Endodermal cell (in vitro differentiated cells): Measurements from ENCODE around the gene KCNAB2. TPM values are rescaled to one million over a fixed set of nuclear protein-coding genes. Genes with fewer than 3 reads are reported as not detected.

Experiments used
- DNase-seq: peaks from one replicate; pipeline ENCODE4 v3.0.0-alpha.2; 2017
- H3K27ac ChIP-seq: 2 replicates; pipeline ENCODE4 v1.5.1; 2013; ENCODE audit warnings: mild to moderate bottlenecking, low read depth, low read length, moderate library complexity
- H3K27me3 ChIP-seq: 2 replicates; pipeline ENCODE4 v1.6.1; 2013; ENCODE audit warnings: mild to moderate bottlenecking, low read length, moderate library complexity; ENCODE audit not compliant: insufficient read depth, control insufficient read depth, poor library complexity, severe bottlenecking
- H3K36me3 ChIP-seq: 2 replicates; pipeline ENCODE4 v1.7.0; 2013; ENCODE audit warnings: mild to moderate bottlenecking, low read length, moderate library complexity; ENCODE audit not compliant: control insufficient read depth, insufficient read depth
- H3K4me1 ChIP-seq: one replicate; pipeline ENCODE4 v1.7.0; 2013; ENCODE audit warnings: low read length; ENCODE audit not compliant: control insufficient read depth, insufficient read depth
- H3K4me3 ChIP-seq: 2 replicates; pipeline ENCODE4 v1.5.1; 2013; ENCODE audit warnings: mild to moderate bottlenecking, low read length, moderate library complexity
- H3K9ac ChIP-seq: 2 replicates; pipeline ENCODE4 v1.6.1; 2013; ENCODE audit warnings: mild to moderate bottlenecking, low read length, moderate library complexity; ENCODE audit not compliant: poor library complexity, severe bottlenecking; ENCODE audit errors: extremely low read depth
- H3K9me3 ChIP-seq: 2 replicates; pipeline ENCODE4 v1.6.1; 2013; ENCODE audit warnings: mild to moderate bottlenecking, low read length, moderate library complexity; ENCODE audit not compliant: control insufficient read depth
- H3K27ac Mint-ChIP-seq: 2 replicates; pipeline ENCODE4 v1.8.0; 2020; ENCODE audit warnings: mixed read lengths
- H3K27me3 Mint-ChIP-seq: 2 replicates; pipeline ENCODE4 v1.8.0; 2021; ENCODE audit warnings: mild to moderate bottlenecking, mixed read lengths; ENCODE audit not compliant: insufficient read depth
- H3K36me3 Mint-ChIP-seq: 2 replicates; pipeline ENCODE4 v1.8.0; 2020; ENCODE audit warnings: low read depth, mixed read lengths
- H3K4me1 Mint-ChIP-seq: 2 replicates; pipeline ENCODE4 v1.8.0; 2020; ENCODE audit warnings: mixed read lengths
- H3K4me3 Mint-ChIP-seq: 2 replicates; pipeline ENCODE4 v1.8.0; 2020; ENCODE audit warnings: mild to moderate bottlenecking, moderate library complexity, mixed read lengths
- H3K9me3 Mint-ChIP-seq: 2 replicates; pipeline ENCODE4 v1.8.0; 2020; ENCODE audit warnings: mild to moderate bottlenecking, mixed read lengths
- WGBS, 2 experiments: methylation state at CpG; one replicate each; pipeline versions ENCODE4 v1.1.5 to v1.1.7; 2013; ENCODE audit warnings: missing lambda C conversion rate in 2 of 2, mixed read lengths in 1 of 2; ENCODE audit not compliant: insufficient coverage in 1 of 2, insufficient read length in 1 of 2; 5-methylcytosine and 5-hydroxymethylcytosine counted together
- total RNA-seq, 2 donors: library from RNA; stranded (reverse); fragmentation: NEBNext Ultra II Directional in 1 of 2; extraction: Animal tissue kit (Norgen Biotek cat#: 25700) in 1 of 2; gene quantifications; 2 replicates in 1 of 2; 3 replicates in 1 of 2; pipeline ENCODE4 v1.2.1, GENCODE V29; 2021
- TF ChIP-seq, protein P1 (sequence below): fragments of 200-600 bp; sonication (generic); conservative IDR thresholded peaks from 2 replicates; pipeline ENCODE4 v1.5.0; 2021; ENCODE audit warnings: antibody characterized with exemption, mild to moderate bottlenecking

KCNAB2 gene
- total RNA-seq, 2 donors from 2014 or later = 14.9 to 22.9 TPM

DNA sequence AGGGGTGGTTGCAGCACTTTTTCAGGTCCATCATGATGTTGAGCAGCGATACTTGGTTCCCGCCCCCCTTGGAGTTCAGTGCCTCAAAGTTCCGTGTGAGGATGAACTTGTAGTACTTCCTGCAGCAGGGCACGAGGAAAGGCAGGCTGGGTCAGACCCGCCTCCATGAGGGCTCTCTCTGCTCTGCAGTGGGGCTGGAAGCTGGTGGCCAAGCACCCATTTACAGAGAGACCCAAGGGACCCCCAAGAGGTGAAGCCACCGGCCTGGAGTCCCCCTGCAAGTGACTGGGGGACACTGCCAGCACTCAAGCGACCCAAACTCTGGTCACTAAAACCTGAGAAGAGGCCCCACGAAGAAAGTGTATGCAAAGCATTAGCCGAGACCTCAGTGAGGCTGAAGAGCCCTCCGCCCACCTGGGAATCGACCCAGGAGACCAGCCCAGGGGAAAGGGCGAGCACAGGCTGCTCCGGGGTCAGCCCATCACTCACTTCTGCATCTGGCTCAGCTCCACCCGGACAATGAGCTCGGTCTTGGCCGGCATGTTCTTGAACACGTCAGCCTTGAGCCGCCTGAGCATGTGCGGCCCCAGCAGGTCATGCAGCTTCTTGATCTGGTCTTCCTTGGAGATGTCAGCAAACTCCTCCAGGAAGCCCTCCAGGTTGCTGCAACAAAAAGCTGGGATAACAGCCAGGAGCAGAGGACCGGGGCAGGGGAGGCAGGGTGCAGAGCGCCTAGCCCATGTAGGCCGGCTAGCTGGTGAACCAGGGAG, 89.2 kb downstream of the KCNAB2 start:
- Mint-ChIP-seq H3K27me3 (peaks cover 10% of the 10 kb centered on the region), H3K4me1 (no peaks in the 10 kb centered on the region), H3K36me3 (no peaks in the 10 kb centered on the region), H3K27ac (no peak overlapping the region), H3K4me3 (no peak overlapping the region), H3K9me3 (peaks cover 6% of the 10 kb centered on the region)
- H3K36me3 ChIP-seq = no peaks in the 10 kb centered on the region
- TF ChIP-seq, protein P1, sequence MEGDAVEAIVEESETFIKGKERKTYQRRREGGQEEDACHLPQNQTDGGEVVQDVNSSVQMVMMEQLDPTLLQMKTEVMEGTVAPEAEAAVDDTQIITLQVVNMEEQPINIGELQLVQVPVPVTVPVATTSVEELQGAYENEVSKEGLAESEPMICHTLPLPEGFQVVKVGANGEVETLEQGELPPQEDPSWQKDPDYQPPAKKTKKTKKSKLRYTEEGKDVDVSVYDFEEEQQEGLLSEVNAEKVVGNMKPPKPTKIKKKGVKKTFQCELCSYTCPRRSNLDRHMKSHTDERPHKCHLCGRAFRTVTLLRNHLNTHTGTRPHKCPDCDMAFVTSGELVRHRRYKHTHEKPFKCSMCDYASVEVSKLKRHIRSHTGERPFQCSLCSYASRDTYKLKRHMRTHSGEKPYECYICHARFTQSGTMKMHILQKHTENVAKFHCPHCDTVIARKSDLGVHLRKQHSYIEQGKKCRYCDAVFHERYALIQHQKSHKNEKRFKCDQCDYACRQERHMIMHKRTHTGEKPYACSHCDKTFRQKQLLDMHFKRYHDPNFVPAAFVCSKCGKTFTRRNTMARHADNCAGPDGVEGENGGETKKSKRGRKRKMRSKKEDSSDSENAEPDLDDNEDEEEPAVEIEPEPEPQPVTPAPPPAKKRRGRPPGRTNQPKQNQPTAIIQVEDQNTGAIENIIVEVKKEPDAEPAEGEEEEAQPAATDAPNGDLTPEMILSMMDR = no peak
- no peaks in the 10 kb centered on the region for H3K27me3 ChIP-seq
- H3K9me3 ChIP-seq = no peaks in the 10 kb centered on the region
- H3K9ac ChIP-seq = no peak overlapping the region
- no peak for DNase-seq
- no peak overlapping the region for H3K4me3 ChIP-seq
- 91 to 93% methylated on average over 16 to 22 of the region's 22 CpGs for WGBS, 2 experiments
- H3K27ac ChIP-seq = no peak overlapping the region
- H3K4me1 ChIP-seq = no peaks in the 10 kb centered on the region

DNA sequence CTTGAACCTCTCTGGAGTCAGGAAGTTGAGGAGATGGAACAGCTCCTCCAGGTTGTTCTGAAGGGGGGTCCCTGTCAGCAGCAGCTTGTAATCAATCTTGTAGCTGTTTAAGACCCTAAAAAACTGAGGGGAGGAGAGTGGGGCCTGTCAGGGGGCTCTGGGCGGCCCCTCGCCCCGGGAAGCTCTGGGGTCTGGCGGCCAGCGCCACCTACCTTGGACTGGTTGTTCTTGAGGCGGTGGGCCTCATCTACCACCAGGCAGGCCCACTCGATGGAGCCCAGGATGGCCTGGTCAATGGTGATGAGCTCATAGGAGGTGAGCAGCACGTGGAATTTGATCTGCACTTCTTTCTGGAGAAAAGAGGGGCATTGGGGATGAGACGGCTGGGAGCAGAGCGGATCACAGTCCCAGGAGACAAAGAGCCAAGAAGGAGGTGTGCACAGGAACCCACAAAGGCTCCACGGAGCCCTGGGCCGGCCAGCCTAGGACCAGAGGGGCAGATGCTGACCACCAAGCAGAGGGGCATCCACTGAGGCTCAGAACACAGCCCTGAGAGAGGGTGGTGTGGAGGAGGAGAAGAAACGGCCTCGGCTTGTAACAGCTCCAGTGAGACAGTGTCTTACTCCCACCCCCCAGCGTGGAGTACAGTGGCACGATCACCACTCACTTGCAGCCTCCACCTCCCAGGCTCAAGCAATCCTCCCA, 91.0 kb downstream of the KCNAB2 start:
- WGBS, 2 experiments = 89 to 94% methylated on average over 10 to 16 of the region's 16 CpGs
- Mint-ChIP-seq H3K9me3 (peaks cover 6% of the 10 kb centered on the region), H3K36me3 (no peaks in the 10 kb centered on the region), H3K4me3 (no peak overlapping the region), H3K4me1 (no peaks in the 10 kb centered on the region), H3K27me3 (peaks cover 10% of the 10 kb centered on the region), H3K27ac (no peak overlapping the region)
- H3K4me3 ChIP-seq = no peak overlapping the region
- no peaks in the 10 kb centered on the region for H3K4me1 ChIP-seq
- TF ChIP-seq, protein P1 = no peak
- H3K36me3 ChIP-seq = no peaks in the 10 kb centered on the region
- no peak overlapping the region for H3K9ac ChIP-seq
- H3K27me3 ChIP-seq = no peaks in the 10 kb centered on the region
- no peak for DNase-seq
- H3K9me3 ChIP-seq = no peaks in the 10 kb centered on the region
- H3K27ac ChIP-seq = no peak overlapping the region

DNA sequence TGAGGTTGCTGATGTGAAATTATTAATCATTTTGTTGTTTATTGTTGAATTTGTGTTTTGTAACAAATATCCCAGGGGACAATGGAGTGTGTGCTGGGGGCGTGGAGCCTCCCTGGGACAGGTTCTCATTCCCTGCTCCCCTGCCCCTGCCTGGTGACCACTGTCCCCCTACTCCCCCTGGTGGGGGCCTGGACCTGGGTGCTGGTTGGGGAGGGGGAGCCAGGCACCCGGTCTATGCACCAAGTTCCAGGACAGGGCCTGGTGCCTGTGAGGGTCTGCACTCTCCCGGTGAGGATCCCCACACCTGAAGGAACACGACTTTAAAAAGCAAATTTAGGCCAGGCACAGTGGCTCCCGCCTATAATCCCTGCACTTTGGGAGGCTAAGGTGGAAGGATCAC, 92.1 kb downstream of the KCNAB2 start:
- no peak overlapping the region for H3K27ac ChIP-seq
- Mint-ChIP-seq H3K4me1 (no peaks in the 10 kb centered on the region), H3K27ac (no peak overlapping the region), H3K9me3 (no peaks in the 10 kb centered on the region), H3K4me3 (no peak overlapping the region), H3K36me3 (no peaks in the 10 kb centered on the region), H3K27me3 (peaks cover 2% of the 10 kb centered on the region)
- H3K4me1 ChIP-seq = no peaks in the 10 kb centered on the region
- DNase-seq = no peak
- H3K9ac ChIP-seq = no peak overlapping the region
- H3K9me3 ChIP-seq = no peaks in the 10 kb centered on the region
- H3K27me3 ChIP-seq = no peaks in the 10 kb centered on the region
- 78 to 83% methylated on average over 3 to 5 of the region's 5 CpGs for WGBS, 2 experiments
- no peak overlapping the region for H3K4me3 ChIP-seq
- no peaks in the 10 kb centered on the region for H3K36me3 ChIP-seq
- TF ChIP-seq, protein P1 = peak; percentile 54
